Calu3 (cell line): ENCODE data around the gene MTG1. TPM values are rescaled to one million over a fixed set of nuclear protein-coding genes. Genes with fewer than 3 reads are reported as not detected.

Experiments
- BruUV-seq: library from RNA; stranded (reverse); fragments of 400-500 nt; replicated peaks from 2 replicates; lab custom pipeline; 2021; lab: Mats Ljungman, UMichigan
- CTCF ChIA-PET: fragments of 300-600 bp; sonication (Branson Sonifier 250); formaldehyde crosslinking; loops from one replicate; lab custom pipeline; 2022; ENCODE audit warnings: antibody characterized with exemption; lab: Charles Lee
- DNase-seq: peaks from one replicate; pipeline ENCODE4 v3.0.0; 2022
- H3K27ac Mint-ChIP-seq: one replicate; pipeline ENCODE4 v1.8.0; 2022; ENCODE audit warnings: mixed read lengths; ENCODE audit not compliant: unreplicated experiment
- H3K27me3 Mint-ChIP-seq: one replicate; pipeline ENCODE4 v1.8.0; 2022; ENCODE audit warnings: mixed read lengths; ENCODE audit not compliant: unreplicated experiment
- H3K36me3 Mint-ChIP-seq: one replicate; pipeline ENCODE4 v1.8.0; 2022; ENCODE audit warnings: mild to moderate bottlenecking, moderate library complexity, mixed read lengths; ENCODE audit not compliant: insufficient read depth, unreplicated experiment
- H3K4me1 Mint-ChIP-seq: one replicate; pipeline ENCODE4 v1.8.0; 2022; ENCODE audit warnings: mild to moderate bottlenecking, low read depth, mixed read lengths; ENCODE audit not compliant: unreplicated experiment
- H3K4me3 Mint-ChIP-seq: one replicate; pipeline ENCODE4 v1.8.0; 2022; ENCODE audit warnings: mild to moderate bottlenecking, low read depth, moderate library complexity, mixed read lengths; ENCODE audit not compliant: unreplicated experiment
- H3K9me3 Mint-ChIP-seq: one replicate; pipeline ENCODE4 v1.8.0; 2022; ENCODE audit warnings: low read depth, mixed read lengths; ENCODE audit not compliant: unreplicated experiment
- CTCF ChIP-seq: fragments of 200-600 bp; IDR thresholded peaks from one replicate; pipeline ENCODE4 v1.8.0; 2022; ENCODE audit warnings: antibody characterized with exemption; ENCODE audit not compliant: unreplicated experiment
- intact Hi-C: fragments of 100-400 bp; cut with micrococcal nuclease; formaldehyde crosslinking; loops from one replicate; pipeline ENCODE4 v1.10.0; 2022; ENCODE audit not compliant: unreplicated experiment
- total RNA-seq: library from RNA; stranded (reverse); gene quantifications from 2 replicates; pipeline ENCODE4 v1.2.3, GENCODE V29; 2022

The MTG1 gene
- total RNA-seq, 1 experiment from 2014 or later: 39.5 TPM

GRCh38 chr10:133351408-133352318 lies 42.3 kb upstream of the MTG1 start:
- intact Hi-C loops: no loop called here
- H3K27me3 Mint-ChIP-seq: no peaks in the 10 kb centered on the region
- no peak for DNase-seq
- H3K36me3 Mint-ChIP-seq: no peaks in the 10 kb centered on the region
- CTCF ChIA-PET: no interaction called here
- TF ChIP-seq CTCF: no peak
- H3K27ac Mint-ChIP-seq: no peak overlapping the region
- H3K4me3 Mint-ChIP-seq: no peak overlapping the region
- no peaks in the 10 kb centered on the region for H3K9me3 Mint-ChIP-seq
- no peaks in the 10 kb centered on the region for H3K4me1 Mint-ChIP-seq
- no TSS peak for BruUV-seq

DNA sequence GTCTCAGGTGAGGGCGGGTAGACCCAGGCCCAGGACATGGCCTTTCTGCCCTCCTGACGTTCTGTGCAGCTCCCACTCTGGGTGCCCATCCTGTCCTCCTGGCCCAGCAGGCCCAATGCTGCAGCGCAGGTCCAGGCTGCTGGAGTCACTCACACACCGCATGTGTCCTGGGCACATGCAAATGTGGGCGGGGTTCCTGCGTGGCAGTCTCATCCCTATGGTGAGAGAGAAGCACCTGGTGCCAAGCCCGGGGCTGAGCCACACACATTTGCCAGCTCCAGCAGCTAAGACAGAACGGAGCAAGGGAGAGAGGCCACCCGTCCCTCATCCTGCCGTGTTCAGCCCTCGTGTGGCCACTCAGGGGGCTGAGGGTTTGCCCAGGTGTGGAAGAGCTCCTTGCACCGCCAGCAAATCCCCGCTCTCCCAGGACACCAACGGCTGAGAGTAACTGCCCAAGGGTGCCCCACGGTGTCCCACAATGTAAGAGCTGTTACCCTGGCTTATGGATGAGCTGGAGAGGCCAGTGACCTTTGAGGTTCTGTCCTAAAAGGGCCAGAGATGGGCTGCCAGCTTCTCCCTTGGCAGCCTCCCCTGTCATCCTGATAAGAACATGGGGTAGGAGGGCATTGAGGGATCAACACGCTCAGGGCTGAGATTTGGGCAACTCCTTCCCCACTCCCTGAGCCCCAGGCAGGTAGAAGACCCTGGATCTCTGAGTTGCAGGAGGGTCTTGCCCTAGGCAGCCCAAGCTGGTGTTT lies 40.6 kb upstream of the MTG1 start:
- H3K4me3 Mint-ChIP-seq: no peak overlapping the region
- no peaks in the 10 kb centered on the region for H3K9me3 Mint-ChIP-seq
- no TSS peak for BruUV-seq
- intact Hi-C loops: no loop called here
- TF ChIP-seq CTCF: no peak
- no peaks in the 10 kb centered on the region for H3K4me1 Mint-ChIP-seq
- no peak for DNase-seq
- CTCF ChIA-PET: no interaction called here
- no peaks in the 10 kb centered on the region for H3K27me3 Mint-ChIP-seq
- H3K36me3 Mint-ChIP-seq: no peaks in the 10 kb centered on the region
- no peak overlapping the region for H3K27ac Mint-ChIP-seq

GRCh38 chr10:133353988-133354605 lies 39.9 kb upstream of the MTG1 start:
- no peak overlapping the region for H3K4me3 Mint-ChIP-seq
- intact Hi-C loops: no loop called here
- TF ChIP-seq CTCF: no peak
- BruUV-seq: no TSS peak
- H3K9me3 Mint-ChIP-seq: no peaks in the 10 kb centered on the region
- H3K27ac Mint-ChIP-seq: no peak overlapping the region
- H3K36me3 Mint-ChIP-seq: no peaks in the 10 kb centered on the region
- DNase-seq: no peak
- CTCF ChIA-PET: no interaction called here
- H3K27me3 Mint-ChIP-seq: no peaks in the 10 kb centered on the region
- no peaks in the 10 kb centered on the region for H3K4me1 Mint-ChIP-seq

DNA sequence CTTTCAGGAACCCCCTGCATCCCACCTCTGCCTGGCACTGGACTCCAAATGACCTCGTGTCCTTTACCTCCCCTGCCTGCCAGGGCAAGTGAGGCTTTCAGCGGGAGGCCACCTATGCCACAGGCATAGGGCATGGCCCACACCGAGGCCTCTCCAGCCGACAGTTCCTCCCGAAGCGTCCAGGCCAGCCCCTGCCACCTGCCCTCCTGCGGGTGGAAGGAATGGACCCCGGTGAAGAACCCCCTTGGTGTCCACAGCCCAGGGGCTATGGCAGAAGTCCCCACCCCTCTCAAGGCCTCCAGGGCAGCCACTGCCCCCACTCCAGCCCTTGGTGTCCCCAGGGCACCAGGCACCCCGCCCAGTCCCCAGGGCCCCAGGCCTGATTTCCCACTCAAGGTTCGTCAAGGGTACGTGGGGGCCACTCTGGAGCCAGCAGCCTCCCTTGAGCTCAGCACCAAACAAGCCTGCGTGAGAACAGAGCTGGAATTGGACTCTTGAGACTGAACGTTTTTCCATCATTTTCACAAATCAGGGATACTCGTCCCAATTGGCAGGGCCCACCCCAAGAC lies 39.2 kb upstream of the MTG1 start:
- no peak for TF ChIP-seq CTCF
- Mint-ChIP-seq H3K27me3 (no peaks in the 10 kb centered on the region), H3K9me3 (no peaks in the 10 kb centered on the region), H3K4me1 (no peaks in the 10 kb centered on the region), H3K36me3 (no peaks in the 10 kb centered on the region), H3K27ac (no peak overlapping the region), H3K4me3 (no peak overlapping the region)
- BruUV-seq: no TSS peak
- DNase-seq: no peak
- intact Hi-C loops: no loop called here
- CTCF ChIA-PET: no interaction called here
